ENCODE data around the gene SIPA1.
A peak's percentile ranks its signal among the peaks of the same experiment; 100 is the strongest.

The SIPA1 gene

DNA sequence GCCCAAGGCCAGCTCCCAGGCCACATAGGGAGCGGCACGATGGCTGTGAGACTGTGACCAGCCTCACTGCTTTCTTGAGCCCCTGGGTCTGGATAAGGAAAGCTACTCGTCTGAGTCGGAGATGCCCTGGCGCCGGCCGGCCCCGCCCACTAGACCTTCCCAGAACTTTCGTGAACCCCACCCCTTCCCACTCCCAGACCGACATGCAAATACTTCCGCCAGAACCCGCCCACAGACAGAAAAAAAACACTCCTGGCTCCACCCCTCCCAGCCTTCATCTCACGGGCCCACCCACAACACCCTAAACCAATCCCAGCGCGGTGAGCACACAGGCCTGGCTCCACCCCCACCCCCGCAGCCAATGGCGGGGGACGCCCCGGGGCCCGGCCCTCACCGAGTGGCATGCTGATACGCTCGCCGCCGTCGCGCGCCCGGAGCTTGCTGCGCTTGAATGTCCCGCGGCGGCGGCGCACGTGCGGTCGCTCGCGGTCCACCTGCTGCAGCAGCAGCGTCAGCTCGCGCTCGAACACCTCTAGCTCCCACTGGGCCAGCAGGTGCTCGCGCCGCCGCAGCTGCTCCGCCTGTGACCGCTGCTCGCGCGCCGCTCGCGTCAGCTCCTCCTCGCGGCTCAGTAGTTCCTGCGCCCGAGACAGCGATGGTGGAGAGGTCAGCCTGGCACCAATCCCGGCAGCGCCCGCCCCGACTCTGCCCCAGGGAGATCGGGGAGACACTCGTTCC is 30.9 kb upstream of the SIPA1 start:
- H3K4me3 ChIP-seq (ENCODE audit: low read length) = no peak overlapping the region
- no peak for DNase-seq (ENCODE audit: low read depth, low spot score)

GRCh38 chr11:65607614-65608426 is 30.1 kb upstream of the SIPA1 start:
- H3K4me3 ChIP-seq (ENCODE audit: low read length) = no peak overlapping the region
- DNase-seq (ENCODE audit: low read depth, low spot score) = no peak

DNA sequence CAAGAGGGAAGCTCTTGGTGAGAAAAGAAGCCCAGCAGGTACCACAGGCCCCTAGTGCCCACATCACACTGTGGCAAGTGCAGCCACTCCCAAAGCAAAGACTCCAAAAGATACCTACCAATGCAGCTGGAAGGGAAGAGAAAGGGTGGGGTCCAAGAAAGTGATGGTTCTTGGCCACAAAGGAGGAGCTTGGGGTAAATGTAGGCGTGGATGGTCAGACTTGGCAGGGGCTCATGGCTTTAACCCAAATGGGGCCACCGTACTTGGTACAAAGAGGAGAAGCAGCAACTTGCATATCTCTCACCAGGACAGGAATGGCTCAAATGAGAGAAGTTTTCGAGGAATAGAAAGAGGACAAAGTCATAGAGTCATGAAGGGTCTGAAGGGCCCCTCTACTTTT is 28.7 kb upstream of the SIPA1 start:
- no peak overlapping the region for H3K4me3 ChIP-seq (ENCODE audit: low read length)
- DNase-seq (ENCODE audit: low read depth, low spot score) = no peak

GRCh38 chr11:65609665-65610064 is 28.2 kb upstream of the SIPA1 start:
- DNase-seq (ENCODE audit: low read depth, low spot score) = no peak
- no peak overlapping the region for H3K4me3 ChIP-seq (ENCODE audit: low read length)

GRCh38 chr11:65610404-65610803 is 27.5 kb upstream of the SIPA1 start:
- no peak overlapping the region for H3K4me3 ChIP-seq (ENCODE audit: low read length)

GRCh38 chr11:65611028-65611757 is 26.7 kb upstream of the SIPA1 start:
- DNase-seq (ENCODE audit: low read depth, low spot score) = no peak
- H3K4me3 ChIP-seq (ENCODE audit: low read length) = no peak overlapping the region

More at GRCh38 chr11:65610404-65610803, 27.5 kb upstream of the SIPA1 start:
- DNase-seq (ENCODE audit: low read depth, low spot score) = no peak

DNA sequence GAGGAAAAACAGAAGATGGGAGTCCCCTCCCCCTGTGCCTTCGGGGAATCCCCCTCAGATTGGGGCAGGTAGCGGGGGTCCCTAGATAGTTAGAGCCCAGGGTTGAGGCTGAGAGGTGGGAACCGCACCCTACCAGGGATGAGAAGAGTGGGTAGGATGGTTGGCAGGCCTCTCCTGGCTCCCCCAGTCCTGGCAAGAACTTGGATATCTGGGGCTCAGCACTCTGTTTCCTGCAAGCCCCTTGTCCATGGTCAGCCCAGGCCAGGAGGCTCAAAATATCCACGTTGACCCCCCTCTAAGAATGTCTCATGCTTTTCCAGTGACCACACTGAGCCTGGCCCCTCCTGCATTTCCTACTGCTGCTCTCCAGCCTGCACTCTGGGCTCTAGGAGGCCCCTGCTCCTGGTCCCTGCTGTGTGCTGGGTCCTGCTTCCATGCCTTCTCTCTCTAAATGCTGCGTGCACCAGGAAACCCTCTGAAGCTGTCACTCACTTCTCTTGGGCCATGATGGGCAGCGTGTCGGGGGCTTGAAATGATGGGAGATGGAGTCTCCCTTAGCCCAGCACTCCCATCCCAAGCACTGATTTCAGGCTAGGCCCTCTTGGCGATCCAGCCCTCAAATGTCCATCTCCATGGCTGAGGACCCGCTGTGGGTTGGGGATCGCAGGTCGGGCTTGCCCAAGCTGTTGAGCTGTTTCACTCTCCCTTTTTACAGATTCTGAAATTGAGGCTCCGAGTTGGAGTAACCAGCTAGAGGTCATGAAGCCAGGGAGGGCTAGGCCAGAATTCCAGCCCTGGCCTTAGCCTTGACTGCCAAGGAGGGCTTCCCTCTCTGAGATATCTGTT is 25.9 kb upstream of the SIPA1 start:
- no peak overlapping the region for H3K4me3 ChIP-seq (ENCODE audit: low read length)
- DNase-seq (ENCODE audit: low read depth, low spot score) = no peak

DNA sequence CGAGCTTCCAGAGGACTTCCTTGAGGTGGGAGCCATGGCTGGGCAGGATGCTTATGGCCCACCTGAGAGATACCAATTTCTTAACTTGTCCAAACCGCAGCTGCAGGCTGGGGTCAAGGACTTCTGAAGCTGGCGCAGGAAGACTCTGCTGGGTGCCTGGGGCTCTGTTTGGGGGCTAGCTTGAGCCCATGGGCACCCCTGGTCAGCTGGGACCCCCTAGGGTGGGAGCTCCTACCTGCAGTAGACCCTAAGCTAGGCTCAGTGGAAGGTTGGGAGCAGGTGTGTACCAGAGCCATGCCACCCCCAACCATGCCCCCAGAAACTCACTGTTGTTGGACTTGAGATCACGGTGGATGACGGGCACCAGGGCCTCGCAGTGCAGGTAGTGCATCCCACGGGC is 25.2 kb upstream of the SIPA1 start:
- H3K4me3 ChIP-seq (ENCODE audit: low read length) = peak overlapping the region; percentile 97
- DNase-seq (ENCODE audit: low read depth, low spot score) = no peak

DNA sequence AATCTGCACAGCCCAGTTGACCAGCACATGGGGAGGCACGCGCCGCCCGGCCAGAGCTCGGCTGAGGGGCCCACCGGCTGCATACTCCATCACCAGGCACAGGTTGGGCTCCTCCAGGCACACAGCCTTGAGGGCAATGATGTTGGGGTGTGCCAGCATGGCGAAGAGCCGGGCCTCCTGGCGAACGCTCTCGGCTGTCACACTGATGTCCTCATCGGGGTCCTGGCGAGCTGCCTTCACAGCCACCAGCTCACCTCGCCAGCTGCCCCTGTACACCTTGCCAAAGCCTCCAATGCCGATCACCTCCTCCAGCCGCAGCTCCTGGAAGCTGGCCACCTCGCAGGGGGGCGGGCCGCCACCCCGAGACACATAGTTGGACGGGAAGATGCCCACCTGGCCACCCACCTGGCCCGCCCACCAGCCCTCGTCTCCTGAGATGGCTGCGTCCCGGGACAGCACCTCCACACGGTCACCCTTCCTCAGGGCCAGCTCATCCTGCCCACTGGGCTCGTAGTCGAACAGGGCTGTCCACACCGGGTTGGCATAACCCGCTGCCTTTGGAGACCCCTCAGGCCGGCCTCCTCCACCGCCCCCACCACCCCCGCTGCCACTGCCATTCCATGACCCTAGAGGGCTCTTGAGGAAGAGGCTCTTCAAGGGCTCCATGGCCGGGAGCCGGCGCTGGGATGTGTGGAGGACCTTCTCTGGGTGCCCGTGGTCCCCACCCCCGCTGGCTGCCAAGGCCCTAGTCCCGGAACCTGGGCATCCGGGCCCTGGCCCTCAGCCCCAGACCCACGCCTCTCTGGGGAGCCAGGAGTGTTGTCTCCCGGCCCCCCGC is 24.6 kb upstream of the SIPA1 start:
- no peak for DNase-seq (ENCODE audit: low read depth, low spot score)
- peak overlapping the region; percentile 97 for H3K4me3 ChIP-seq (ENCODE audit: low read length)

DNA sequence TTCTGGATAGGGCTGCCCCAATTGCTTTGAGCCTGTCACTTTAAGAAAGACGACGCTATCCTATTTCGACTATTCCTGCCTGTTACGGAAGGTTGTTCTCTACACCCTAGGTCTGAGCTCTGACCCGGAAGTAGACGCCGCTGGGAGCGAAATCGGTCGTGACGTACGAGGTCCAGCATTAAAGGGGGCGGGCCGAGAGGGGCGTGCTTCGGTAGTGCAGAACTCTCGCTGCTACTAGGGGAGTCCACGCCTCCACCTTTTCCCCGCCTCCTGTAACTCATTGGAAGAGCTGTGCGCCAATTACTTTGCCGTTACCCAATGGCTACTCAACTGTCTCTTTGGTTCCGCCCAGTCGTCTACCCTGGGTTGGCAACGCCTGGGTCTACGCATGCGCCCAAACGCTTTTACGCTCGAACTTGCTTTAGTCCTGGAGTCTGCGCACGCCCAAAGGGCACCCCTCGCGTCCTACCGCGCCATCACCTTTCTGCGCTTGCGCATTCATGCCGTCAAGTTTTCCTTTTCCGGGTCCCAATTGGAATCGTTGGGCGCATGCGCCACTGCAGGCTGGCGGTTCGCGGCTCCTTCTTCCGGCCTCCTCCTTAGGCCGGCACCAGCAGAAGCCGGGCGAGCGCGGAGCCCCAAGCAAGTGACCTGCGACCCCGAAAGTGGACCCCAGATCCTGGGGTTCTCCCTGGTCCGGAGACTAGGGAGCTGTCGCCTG is 22.5 kb upstream of the SIPA1 start, which contains the start of gene PCNX3:
TSS of gene PCNX3 (plus strand) at position 548 of the 721 bp plus-strand sequence. CDS start 536 bp downstream, outside the sequence.
- peak within 1 kb of the TSS; percentile 97 for H3K4me3 ChIP-seq (ENCODE audit: low read length)
- peak; percentile 100 for DNase-seq (ENCODE audit: low read depth, low spot score)

DNA sequence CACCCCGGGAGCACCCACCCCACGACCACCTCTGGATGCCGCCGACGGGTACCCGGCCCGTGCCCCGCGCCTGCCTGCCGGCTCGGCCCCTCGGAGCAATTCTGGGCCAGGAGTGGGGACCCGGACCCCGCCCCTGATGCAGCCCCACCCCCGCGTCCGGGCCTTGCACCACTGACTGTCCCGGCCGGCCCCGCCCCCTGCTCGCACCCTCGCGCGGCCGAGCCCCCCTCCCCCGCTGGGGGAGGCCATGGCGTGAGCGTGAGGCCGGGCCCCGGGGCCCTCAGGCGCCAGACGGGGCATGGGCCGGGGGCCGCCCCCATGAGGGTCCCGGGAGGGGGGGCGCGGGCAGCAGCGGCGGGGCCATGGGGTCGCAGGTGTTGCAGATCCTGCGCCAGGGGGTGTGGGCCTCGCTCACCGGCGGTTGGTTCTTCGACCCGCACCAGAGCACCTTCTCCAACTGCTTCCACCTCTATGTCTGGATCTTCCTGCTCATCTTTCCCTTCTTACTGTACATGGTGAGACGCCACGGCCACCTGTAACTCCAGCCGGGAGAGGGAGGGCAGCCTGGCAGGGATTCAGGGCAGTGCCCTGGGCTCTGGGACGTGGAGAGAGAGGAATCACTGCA is 21.8 kb upstream of the SIPA1 start:
- no peak for DNase-seq (ENCODE audit: low read depth, low spot score)
- H3K4me3 ChIP-seq (ENCODE audit: low read length) = peak overlapping the region; percentile 97

- no peak for DNase-seq (ENCODE audit: low read depth, low spot score)
- peak overlapping the region; percentile 97 for H3K4me3 ChIP-seq (ENCODE audit: low read length)
Measured at GRCh38 chr11:65616575-65617001, 21.3 kb upstream of the SIPA1 start.

GRCh38 chr11:65617136-65617850 is 20.6 kb upstream of the SIPA1 start:
- DNase-seq (ENCODE audit: low read depth, low spot score) = no peak
- peak overlapping the region; percentile 97 for H3K4me3 ChIP-seq (ENCODE audit: low read length)

DNA sequence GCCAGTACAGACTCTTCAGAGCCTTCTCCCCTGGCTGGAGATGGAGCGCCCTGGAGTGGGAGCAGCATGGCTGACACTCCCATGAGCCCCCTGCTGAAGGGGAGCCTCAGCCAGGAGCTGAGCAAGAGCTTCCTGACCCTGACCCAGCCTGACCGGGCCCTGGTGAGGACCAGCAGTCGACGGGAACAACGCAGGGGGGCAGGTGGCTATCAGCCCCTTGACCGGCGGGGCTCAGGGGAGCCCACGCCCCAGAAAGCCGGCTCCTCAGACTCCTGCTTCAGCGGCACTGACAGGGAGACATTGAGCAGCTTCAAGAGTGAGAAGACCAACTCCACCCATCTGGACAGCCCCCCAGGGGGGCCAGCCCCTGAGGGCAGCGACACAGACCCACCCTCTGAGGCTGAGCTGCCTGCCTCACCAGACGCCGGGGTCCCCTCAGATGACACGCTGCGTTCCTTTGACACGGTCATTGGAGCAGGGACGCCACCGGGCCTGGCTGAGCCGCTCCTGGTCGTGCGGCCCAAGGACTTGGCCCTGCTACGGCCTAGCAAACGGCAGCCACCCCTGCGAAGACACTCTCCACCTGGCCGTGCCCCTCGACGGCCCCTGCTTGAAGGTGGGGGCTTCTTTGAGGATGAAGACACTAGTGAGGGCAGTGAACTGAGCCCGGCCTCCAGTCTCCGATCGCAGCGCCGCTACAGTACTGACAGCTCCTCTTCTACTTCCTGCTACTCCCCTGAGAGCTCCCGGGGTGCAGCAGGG is 19.7 kb upstream of the SIPA1 start:
- H3K4me3 ChIP-seq (ENCODE audit: low read length) = no peak overlapping the region
- no peak for DNase-seq (ENCODE audit: low read depth, low spot score)

DNA sequence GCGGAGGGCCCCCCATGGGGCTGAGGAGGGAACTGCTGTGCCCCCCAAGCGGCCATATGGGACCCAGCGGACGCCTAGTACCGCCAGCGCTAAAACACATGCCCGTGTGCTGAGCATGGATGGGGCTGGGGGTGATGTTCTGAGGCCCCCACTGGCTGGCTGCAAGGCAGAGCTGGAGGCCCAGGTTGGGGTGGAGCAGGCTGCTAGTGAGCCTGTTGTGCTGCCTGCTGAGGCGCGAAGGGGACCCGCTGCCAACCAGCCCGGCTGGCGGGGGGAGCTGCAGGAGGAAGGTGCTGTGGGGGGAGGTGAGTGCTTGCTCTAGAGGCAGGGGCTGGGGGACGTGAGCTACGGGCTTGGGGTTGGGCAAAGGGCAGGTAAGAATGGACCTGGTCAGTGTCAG is 19.1 kb upstream of the SIPA1 start:
- H3K4me3 ChIP-seq (ENCODE audit: low read length) = no peak overlapping the region

More for the DNA sequence above, 19.1 kb upstream of the SIPA1 start:
- no peak for DNase-seq (ENCODE audit: low read depth, low spot score)

Measured in Jurkat, Clone E6-1 (cell line).